HEK293 (cell line): Measurements from ENCODE around the gene FRRS1L.
A peak's percentile ranks its signal among the peaks of the same experiment; 100 is the strongest.

Experiments used
- CTCF ChIA-PET: fragments of 350-600 bp; formaldehyde crosslinking; extraction: SDS; loops from one replicate; lab custom pipeline; 2021; ENCODE audit warnings: antibody characterized with exemption; lab: Yijun Ruan, JAX
- POLR2A ChIA-PET: fragments of 300-600 bp; formaldehyde crosslinking; extraction: SDS; loops from one replicate; lab custom pipeline; 2020; ENCODE audit warnings: antibody characterized with exemption, inconsistent platforms; lab: Yijun Ruan, JAX
- H3K27ac ChIP-seq: fragments of 200-500 bp; sonication (Bioruptor generic); 2 replicates; pipeline ENCODE4 v1.5.1; 2014; ENCODE audit warnings: low read depth, low read length, control low read depth, inconsistent platforms; ENCODE audit errors: extremely low read depth
- H3K36me3 ChIP-seq, 2 experiments: fragments of 200-500 bp in 1 of 2; sonication (Bioruptor generic) in 1 of 2; 1 replicate in 1 of 2; 2 replicates in 1 of 2; pipeline ENCODE4 v1.5.1; 2014 to 2017; ENCODE audit warnings: inconsistent platforms in 2 of 2, low read length in 2 of 2; ENCODE audit not compliant: control insufficient read depth in 2 of 2, insufficient read depth in 1 of 2
- H3K4me1 ChIP-seq: fragments of 200-500 bp; sonication (Bioruptor generic); 2 replicates; pipeline ENCODE4 v1.5.1; 2014; ENCODE audit warnings: mild to moderate bottlenecking, low read length, inconsistent platforms; ENCODE audit not compliant: control insufficient read depth, insufficient read depth
- H3K4me3 ChIP-seq: 2 replicates; pipeline ENCODE4 v1.5.1; 2011; ENCODE audit warnings: low read depth, mild to moderate bottlenecking, control low read depth, low read length, moderate library complexity
- H3K9me3 ChIP-seq: fragments of 200-500 bp; sonication (Bioruptor generic); 2 replicates; pipeline ENCODE4 v1.5.1; 2014; ENCODE audit warnings: low read depth, low read length, inconsistent platforms; ENCODE audit not compliant: control insufficient read depth, insufficient read depth
- ATF2 ChIP-seq: fragments of 450-650 bp; formaldehyde crosslinking; IDR thresholded peaks from 2 replicates; pipeline ENCODE4 v1.5.1; 2016; ENCODE audit warnings: missing biosample characterization, missing genetic modification characterization, low read depth
- BCL11A ChIP-seq: fragments of 450-650 bp; formaldehyde crosslinking; IDR thresholded peaks from 2 replicates; pipeline ENCODE4 v1.5.1; 2016; ENCODE audit warnings: low read depth, missing biosample characterization, missing genetic modification characterization
- FEZF1 ChIP-seq: fragments of 450-650 bp; formaldehyde crosslinking; IDR thresholded peaks from 2 replicates; pipeline ENCODE4 v1.5.1; 2016; ENCODE audit warnings: missing biosample characterization, missing genetic modification characterization
- KLF17 ChIP-seq: fragments of 450-650 bp; formaldehyde crosslinking; IDR thresholded peaks from 2 replicates; pipeline ENCODE4 v1.5.1; 2016; ENCODE audit warnings: missing biosample characterization, missing genetic modification characterization
- OSR2 ChIP-seq: fragments of 450-650 bp; formaldehyde crosslinking; IDR thresholded peaks from 2 replicates; pipeline ENCODE4 v1.5.1; 2016; ENCODE audit warnings: missing biosample characterization, missing genetic modification characterization
- PRDM1 ChIP-seq: fragments of 450-650 bp; formaldehyde crosslinking; IDR thresholded peaks from 2 replicates; pipeline ENCODE4; 2016; ENCODE audit warnings: missing biosample characterization, missing genetic modification characterization
- PRDM10 ChIP-seq: fragments of 450-650 bp; formaldehyde crosslinking; IDR thresholded peaks from 2 replicates; pipeline ENCODE4 v1.5.1; 2016; ENCODE audit warnings: missing biosample characterization, missing genetic modification characterization
- PRDM6 ChIP-seq: fragments of 450-650 bp; formaldehyde crosslinking; IDR thresholded peaks from 2 replicates; pipeline ENCODE4 v1.5.1; 2017; ENCODE audit warnings: missing biosample characterization, missing genetic modification characterization
- SALL2 ChIP-seq: fragments of 450-650 bp; formaldehyde crosslinking; IDR thresholded peaks from 2 replicates; pipeline ENCODE4 v1.5.0; 2017; ENCODE audit warnings: missing biosample characterization, mild to moderate bottlenecking, missing genetic modification characterization, borderline replicate concordance
- SP3 ChIP-seq: fragments of 450-650 bp; formaldehyde crosslinking; IDR thresholded peaks from 2 replicates; pipeline ENCODE4 v1.5.1; 2016; ENCODE audit warnings: missing biosample characterization, missing genetic modification characterization
- ZBTB20 ChIP-seq: fragments of 450-650 bp; formaldehyde crosslinking; IDR thresholded peaks from 2 replicates; pipeline ENCODE4 v1.5.1; 2016; ENCODE audit warnings: missing biosample characterization, missing genetic modification characterization
- ZBTB21 ChIP-seq: fragments of 450-650 bp; formaldehyde crosslinking; IDR thresholded peaks from 2 replicates; pipeline ENCODE4 v1.5.1; 2017; ENCODE audit warnings: missing biosample characterization, missing genetic modification characterization
- ZBTB8A ChIP-seq: fragments of 450-650 bp; formaldehyde crosslinking; IDR thresholded peaks from 2 replicates; pipeline ENCODE4 v1.5.1; 2016; ENCODE audit warnings: missing biosample characterization, missing genetic modification characterization
- ZEB2 ChIP-seq: fragments of 450-650 bp; formaldehyde crosslinking; IDR thresholded peaks from 2 replicates; pipeline ENCODE4 v1.5.1; 2016; ENCODE audit warnings: missing biosample characterization, missing genetic modification characterization
- ZFP3 ChIP-seq: fragments of 450-650 bp; formaldehyde crosslinking; IDR thresholded peaks from 2 replicates; pipeline ENCODE4 v1.5.1; 2016; ENCODE audit warnings: low read depth, missing biosample characterization, missing genetic modification characterization
- ZNF302 ChIP-seq: fragments of 450-650 bp; formaldehyde crosslinking; IDR thresholded peaks from 2 replicates; pipeline ENCODE4 v1.5.1; 2016; ENCODE audit warnings: missing biosample characterization, missing genetic modification characterization, low read depth
- ZNF324 ChIP-seq: fragments of 450-650 bp; formaldehyde crosslinking; IDR thresholded peaks from 2 replicates; pipeline ENCODE4 v1.5.1; 2016; ENCODE audit warnings: missing biosample characterization, missing genetic modification characterization
- ZNF335 ChIP-seq: fragments of 450-650 bp; formaldehyde crosslinking; conservative IDR thresholded peaks from 2 replicates; pipeline ENCODE4 v1.5.1; 2016; ENCODE audit warnings: missing biosample characterization, missing genetic modification characterization
- ZNF488 ChIP-seq: fragments of 450-650 bp; formaldehyde crosslinking; IDR thresholded peaks from 2 replicates; pipeline ENCODE4 v1.5.1; 2016; ENCODE audit warnings: missing biosample characterization, missing genetic modification characterization
- ZNF629 ChIP-seq: fragments of 450-650 bp; formaldehyde crosslinking; IDR thresholded peaks from 2 replicates; pipeline ENCODE4 v1.5.1; 2017; ENCODE audit warnings: missing biosample characterization, missing genetic modification characterization
- ZNF660 ChIP-seq: fragments of 450-650 bp; IDR thresholded peaks from 2 replicates; pipeline ENCODE4 v1.5.1; 2018; ENCODE audit warnings: missing biosample characterization, mild to moderate bottlenecking, missing genetic modification characterization
- ZNF692 ChIP-seq: fragments of 450-650 bp; formaldehyde crosslinking; IDR thresholded peaks from 2 replicates; pipeline ENCODE4 v1.5.1; 2016; ENCODE audit warnings: missing biosample characterization, missing genetic modification characterization
- ZNF747 ChIP-seq: fragments of 450-650 bp; formaldehyde crosslinking; IDR thresholded peaks from 2 replicates; pipeline ENCODE4 v1.5.1; 2016; ENCODE audit warnings: missing biosample characterization, missing genetic modification characterization
- ZNF785 ChIP-seq: fragments of 450-650 bp; formaldehyde crosslinking; IDR thresholded peaks from 2 replicates; pipeline ENCODE4 v1.5.1; 2016; ENCODE audit warnings: missing biosample characterization, missing genetic modification characterization
- ZNF791 ChIP-seq: fragments of 450-650 bp; formaldehyde crosslinking; IDR thresholded peaks from 2 replicates; pipeline ENCODE4 v1.5.1; 2016; ENCODE audit warnings: missing biosample characterization, missing genetic modification characterization
- ZNF792 ChIP-seq: fragments of 450-650 bp; formaldehyde crosslinking; IDR thresholded peaks from 2 replicates; pipeline ENCODE4 v1.5.1; 2016; ENCODE audit warnings: missing biosample characterization, missing genetic modification characterization
- ZNF843 ChIP-seq: fragments of 450-650 bp; formaldehyde crosslinking; IDR thresholded peaks from 2 replicates; pipeline ENCODE4 v1.5.1; 2016; ENCODE audit warnings: missing biosample characterization, missing genetic modification characterization

Gene FRRS1L

GRCh38 chr9:109113254-109113653 lies 53.8 kb downstream of the FRRS1L start (continued):
- TF ChIP-seq ZNF792 (tag by site-specific recombination) (no peak), ZNF791 (no peak)

GRCh38 chr9:109110329-109111021 lies 56.6 kb downstream of the FRRS1L start:
- H3K36me3 ChIP-seq = peaks cover 0 to 5% of the 10 kb centered on the region in 2 experiments; a peak in 2 of 3 replicates
- CTCF ChIA-PET = interaction anchor here (0.9 to 1.1 kb wide), 2 partner anchors 11 to 29 kb away, joined by 3 read pairs; no protein-coding TSS in a partner anchor
- no peak overlapping the region for H3K4me3 ChIP-seq
- no peak overlapping the region for H3K27ac ChIP-seq
- POLR2A ChIA-PET = interaction anchor here (1.1 to 1.4 kb wide), 2 partner anchors 10 to 14 kb away, joined by 4 to 5 read pairs; partner anchors contain the start of gene TMEM245
- H3K9me3 ChIP-seq = no peaks in the 10 kb centered on the region
- H3K4me1 ChIP-seq = peaks cover 23% of the 10 kb centered on the region
- TF ChIP-seq ATF2 (peak; percentile 93), PRDM6 (tag by site-specific recombination) (peak; percentile 95), PRDM1 (tag by site-specific recombination) (peak; percentile 83), ZNF747 (tag by site-specific recombination) (no peak), SALL2 (no peak), PRDM10 (tag by site-specific recombination) (0 out of 2 replicates have a peak, but pooled peaks have one; percentile 36), ZNF324 (tag by site-specific recombination) (no peak), OSR2 (tag by site-specific recombination) (0 out of 2 replicates have a peak, but pooled peaks have one; percentile 13), FEZF1 (tag by site-specific recombination) (peak; percentile 82), ZNF488 (tag by site-specific recombination) (no peak), ZNF302 (tag by site-specific recombination) (no peak), KLF17 (tag by site-specific recombination) (0 out of 2 replicates have a peak, but pooled peaks have one; percentile 20), ZNF629 (tag by site-specific recombination) (peak; percentile 87), ZNF843 (tag by site-specific recombination) (no peak), ZNF692 (tag by site-specific recombination) (no peak), ZBTB20 (peak; percentile 56), ZBTB8A (tag by site-specific recombination) (no peak), ZNF335 (no peak), BCL11A (tag by site-specific recombination) (no peak), ZFP3 (no peak), ZEB2 (tag by site-specific recombination) (peak; percentile 46; the same call in 1 of the 2 replicates), ZNF785 (no peak), ZNF660 (tag by site-specific recombination) (no peak), ZBTB21 (tag by site-specific recombination) (peak; percentile 49; the same call in 1 of the 2 replicates), SP3 (tag by site-specific recombination) (no peak)
